GM18909 (cell line): Measurements from ENCODE around the gene FCHSD2.
"Not testable (repeated sequence)": the region's sequence is repeated elsewhere in the genome, so short reads cannot be mapped to it uniquely, and the experiment has no call there.

Experiments used
- ATAC-seq: cut with Tn5 transposase; IDR thresholded peaks from one replicate; pipeline ENCODE4 v1.9.1; 2021; ENCODE audit warnings: mild to moderate bottlenecking; ENCODE audit not compliant: unreplicated experiment, poor library complexity

FCHSD2 gene

GRCh38 chr11:72900013-72900412 is 242.1 kb downstream of the FCHSD2 start:
- ATAC-seq: no peak

GRCh38 chr11:72899238-72899637 is 242.9 kb downstream of the FCHSD2 start:
- ATAC-seq: no peak

DNA sequence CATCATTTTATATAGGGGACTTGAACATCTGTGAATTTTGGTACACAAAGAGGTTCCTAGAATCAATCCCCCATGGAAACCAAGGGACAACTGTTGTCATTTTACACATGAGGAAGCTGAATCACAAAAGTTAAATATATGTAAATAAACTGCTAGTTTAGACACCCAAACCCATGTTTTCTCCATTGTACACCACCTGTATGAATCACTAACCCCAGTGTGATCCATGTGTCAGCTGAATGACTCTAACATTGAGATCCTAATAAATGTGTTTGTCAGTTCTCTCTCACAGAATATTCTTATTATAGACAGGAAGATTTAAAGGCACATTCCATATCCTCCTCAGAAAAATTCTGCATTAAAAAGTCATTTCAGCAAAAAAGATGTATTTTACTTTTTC is 244.6 kb downstream of the FCHSD2 start:
- no peak for ATAC-seq

- ATAC-seq: no peak
Measured at GRCh38 chr11:72896431-72896830, 245.7 kb downstream of the FCHSD2 start.

DNA sequence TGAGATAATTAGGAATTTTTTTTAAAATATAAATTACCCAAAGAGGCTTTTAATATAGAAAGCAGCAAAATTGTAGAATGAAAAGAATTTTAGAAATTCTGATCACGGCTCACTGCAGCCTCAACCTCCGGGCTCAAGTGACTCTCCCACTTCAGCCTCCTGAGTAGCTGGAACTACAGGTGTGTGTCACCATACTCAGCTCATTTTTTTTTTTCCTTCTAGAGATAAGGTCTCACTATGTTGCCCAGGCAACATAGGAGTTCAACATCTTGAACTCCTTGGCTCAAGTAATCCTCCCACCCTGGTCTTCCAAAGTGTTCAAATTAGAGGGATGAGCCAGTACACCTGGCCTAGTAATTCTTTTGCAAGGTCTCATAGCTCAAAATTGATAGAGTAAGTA is 251.2 kb downstream of the FCHSD2 start:
- no peak for ATAC-seq

- ATAC-seq: no peak
Measured at GRCh38 chr11:72886619-72887018, 255.5 kb downstream of the FCHSD2 start.

GRCh38 chr11:72885749-72886609 is 256.1 kb downstream of the FCHSD2 start:
- no peak for ATAC-seq

DNA sequence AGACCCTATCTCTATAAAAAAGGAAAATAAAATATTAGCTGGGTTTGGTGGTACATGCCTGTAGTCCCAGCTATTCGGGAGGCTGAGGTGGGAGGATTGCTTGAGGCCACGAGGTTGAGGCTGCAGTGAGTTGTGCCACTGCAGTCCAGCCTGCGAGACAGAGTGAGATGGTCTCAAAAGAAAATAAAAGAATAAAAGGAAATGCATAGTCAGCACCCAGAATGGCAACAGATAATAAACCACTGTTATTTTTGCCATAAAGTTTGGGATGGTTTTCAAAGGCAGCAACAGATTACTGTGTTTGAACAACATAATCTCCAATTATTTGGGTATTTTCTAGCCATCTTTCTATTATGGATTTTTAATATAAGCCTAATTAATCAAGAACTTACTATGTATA is 266.0 kb downstream of the FCHSD2 start:
- ATAC-seq: no peak

GRCh38 chr11:72875736-72876135 is 266.4 kb downstream of the FCHSD2 start:
- ATAC-seq: no peak

GRCh38 chr11:72872012-72872411 is 270.1 kb downstream of the FCHSD2 start:
- ATAC-seq: no peak

GRCh38 chr11:72871119-72871518 is 271.0 kb downstream of the FCHSD2 start:
- ATAC-seq: no peak

GRCh38 chr11:72869831-72870230 is 272.3 kb downstream of the FCHSD2 start:
- ATAC-seq: no peak

- no peak for ATAC-seq
Measured at GRCh38 chr11:72867970-72868369, 274.1 kb downstream of the FCHSD2 start.

GRCh38 chr11:72864702-72865655 is 277.1 kb downstream of the FCHSD2 start:
- no peak for ATAC-seq

GRCh38 chr11:72863916-72864315 is 278.2 kb downstream of the FCHSD2 start:
- ATAC-seq: no peak

- no peak for ATAC-seq
Measured at GRCh38 chr11:72863091-72863490, 279.0 kb downstream of the FCHSD2 start.

GRCh38 chr11:72860592-72860991 is 281.5 kb downstream of the FCHSD2 start:
- ATAC-seq: no peak

DNA sequence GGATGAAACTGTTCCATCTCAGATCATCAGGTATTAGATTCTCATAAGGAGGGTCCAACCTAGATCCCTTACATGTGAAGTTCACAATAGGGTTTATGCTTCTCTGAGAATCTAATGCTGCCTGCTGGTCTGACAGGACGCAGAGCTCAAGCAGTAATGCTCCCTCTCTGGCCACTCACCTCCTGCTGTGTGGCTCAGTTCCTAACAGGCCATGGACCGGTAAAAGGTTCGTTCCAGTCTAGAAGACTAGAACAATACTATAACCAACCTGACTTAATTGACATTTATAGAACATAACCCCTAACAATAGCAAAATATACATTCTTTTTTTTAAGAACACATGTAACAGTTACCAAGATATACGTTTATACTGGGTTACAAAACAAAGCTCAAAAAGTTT is 282.1 kb downstream of the FCHSD2 start:
- ATAC-seq: no peak

GRCh38 chr11:72859126-72859525 is 283.0 kb downstream of the FCHSD2 start:
- no peak for ATAC-seq

DNA sequence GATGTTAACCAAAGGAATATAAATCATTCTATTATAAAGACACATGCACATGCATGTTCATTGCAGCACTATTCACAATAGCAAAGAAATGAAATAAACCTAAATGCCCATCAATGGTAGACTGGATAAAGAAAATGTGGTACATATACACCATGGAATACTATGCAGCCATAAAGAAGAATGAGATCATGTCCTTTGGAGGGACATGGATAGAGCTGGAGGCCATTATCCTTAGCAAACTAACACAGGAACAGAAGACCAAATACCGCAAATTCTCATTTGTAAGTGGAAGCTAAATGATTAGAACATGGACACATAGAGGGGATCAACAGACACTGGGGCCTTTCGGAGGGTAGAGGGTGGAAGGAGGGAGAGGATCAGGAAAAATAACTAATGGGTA is 283.9 kb downstream of the FCHSD2 start:
- not testable (repeated sequence) for ATAC-seq
